Endometrial microvascular endothelial cells (primary cell): ENCODE data around the gene IP6K3. TPM values are rescaled to one million over a fixed set of nuclear protein-coding genes. Genes with fewer than 3 reads are reported as not detected.

Experiments
- in situ Hi-C: cut with HindIII; loops from 2 replicates; pipeline ENCODE4 v1.10.0; 2017; ENCODE audit warnings: low sequenced_read_pairs, low pct_unique_long_range_greater_than_20kb; ENCODE audit errors: inconsistent ontology term
- total RNA-seq: library from RNA; depleted of rRNA; stranded (reverse); fragments of >200 nt; gene quantifications from one replicate; pipeline ENCODE4 v1.2.3, GENCODE V29; 2015; ENCODE audit errors: inconsistent ontology term

Gene IP6K3
- total RNA-seq, 1 donor from 2014 or later = not detected

DNA sequence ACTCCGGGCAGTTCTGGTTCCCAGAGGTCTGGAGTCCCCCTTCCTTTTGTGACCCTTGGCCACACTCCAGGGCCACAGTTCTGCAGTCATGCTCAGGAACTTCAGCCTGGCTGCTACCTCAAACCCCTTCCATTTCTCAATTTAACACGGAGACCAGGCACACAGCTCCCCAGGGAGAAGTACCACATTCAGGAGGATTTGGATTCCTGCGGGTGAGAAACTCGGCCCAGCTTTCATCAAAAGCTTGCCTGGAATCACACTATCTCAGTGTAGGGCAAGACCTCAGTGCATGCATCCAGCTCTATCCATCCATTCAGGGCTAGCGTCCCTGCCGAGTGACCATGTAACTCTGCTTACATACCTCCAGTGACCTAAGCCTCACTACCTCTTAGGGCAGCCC is 16.8 kb upstream of the IP6K3 start:
- in situ Hi-C loops = no loop called here

DNA sequence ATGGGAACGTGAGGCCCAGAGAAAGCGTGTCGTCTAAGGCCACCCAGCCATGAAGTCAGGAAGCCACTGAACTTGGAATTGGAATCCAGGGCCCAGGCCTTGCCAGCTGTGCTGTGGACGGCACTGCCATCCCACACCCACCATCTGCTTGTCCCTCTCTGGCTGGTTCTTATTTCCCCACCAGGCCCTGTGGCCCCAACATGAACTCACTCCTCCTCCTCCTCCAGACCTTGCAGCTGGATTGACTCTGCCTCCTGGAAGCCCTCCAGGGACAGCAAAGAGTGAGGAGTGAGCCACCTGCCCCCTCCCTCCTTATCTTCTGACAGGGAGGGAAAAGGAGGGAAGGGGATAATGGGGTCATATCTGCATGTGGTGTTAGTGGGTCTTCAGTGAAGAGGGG is 16.0 kb upstream of the IP6K3 start:
- in situ Hi-C loops = no loop called here

DNA sequence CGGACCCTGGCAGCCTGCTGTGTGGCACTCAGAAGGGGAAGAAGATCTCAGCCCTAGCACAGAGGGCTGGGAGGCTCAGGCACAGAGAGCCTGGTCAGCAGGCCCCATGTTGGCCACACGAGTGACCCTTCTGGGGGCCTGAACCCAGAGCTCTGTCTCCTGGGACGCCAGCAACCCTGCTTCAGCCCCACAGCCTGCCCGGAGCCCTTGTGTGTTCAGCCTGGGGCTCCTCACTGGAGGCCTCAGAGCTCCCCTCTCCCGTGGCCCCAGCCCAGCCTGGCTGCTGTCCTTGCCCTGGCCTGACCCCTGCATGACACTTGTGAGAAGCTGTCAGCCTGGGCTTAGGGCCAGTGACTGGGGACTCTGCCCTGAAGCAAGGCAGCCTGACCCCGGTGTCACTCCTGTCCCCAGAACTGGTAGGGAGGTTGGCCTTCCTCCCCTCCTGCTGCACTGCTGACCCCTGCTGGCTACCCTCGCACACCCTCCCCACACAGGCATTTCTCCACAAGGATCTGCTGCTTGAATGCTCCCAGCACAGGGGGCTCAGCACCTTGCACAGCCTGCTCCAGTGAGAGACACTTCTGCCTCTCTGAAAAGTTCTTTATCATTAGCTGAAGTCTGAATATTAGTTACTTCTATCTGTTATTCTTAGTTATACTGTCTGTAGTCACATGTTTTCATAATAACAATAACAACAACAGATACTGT is 15.4 kb upstream of the IP6K3 start:
- in situ Hi-C loops = no loop called here

DNA sequence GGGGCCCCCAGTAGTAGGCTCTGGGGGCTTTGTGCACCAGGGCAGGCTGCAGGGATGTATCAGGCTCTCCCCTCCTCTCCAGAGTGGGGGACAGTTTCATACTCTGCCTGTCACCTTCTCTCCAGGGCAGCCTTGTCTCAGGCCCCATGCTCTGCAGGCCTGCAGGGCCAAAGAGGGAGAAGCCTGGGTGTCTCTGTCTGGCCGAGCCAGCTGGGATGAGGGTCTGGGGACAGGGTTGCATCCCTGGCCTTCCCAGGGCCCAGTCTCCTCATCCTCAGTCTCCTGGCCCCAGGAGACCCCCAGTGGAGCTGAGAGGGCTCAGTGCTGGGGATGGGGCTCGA is 14.8 kb upstream of the IP6K3 start:
- in situ Hi-C loops = no loop called here

DNA sequence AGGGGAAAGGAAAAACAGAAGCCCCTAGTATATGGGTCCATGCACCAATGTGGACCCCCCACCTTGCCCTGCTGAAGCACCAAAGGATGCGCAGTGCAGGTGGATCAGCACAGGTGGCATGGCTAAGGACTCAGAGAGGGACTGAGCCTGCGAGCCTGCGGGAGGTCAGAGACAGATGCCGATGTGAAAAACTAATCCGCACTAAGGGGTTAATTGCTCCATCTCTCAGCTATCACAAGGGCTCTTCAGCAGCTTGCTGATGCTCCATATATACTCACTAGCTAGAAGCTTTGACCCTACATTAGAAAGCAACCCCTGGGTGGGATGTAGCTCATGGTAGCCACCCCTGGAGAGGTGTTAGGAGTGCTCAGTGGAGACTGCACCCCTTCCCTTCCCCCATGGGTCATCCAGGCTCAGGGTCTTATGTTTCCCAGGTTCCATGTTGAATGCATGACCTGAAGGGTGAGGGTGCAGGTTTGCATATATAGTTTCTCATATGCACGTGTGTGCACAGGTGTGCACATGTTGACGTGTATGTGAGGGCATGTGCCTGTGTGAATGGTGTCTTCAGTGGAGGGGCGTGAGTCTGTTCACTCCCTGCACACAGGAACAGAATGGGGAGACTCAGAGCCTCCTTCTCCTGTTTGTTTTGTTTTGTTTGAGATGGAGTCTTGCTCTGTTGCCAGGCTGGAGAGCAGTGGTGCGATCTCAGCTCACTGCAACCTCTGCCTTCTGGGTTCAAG is 13.4 kb upstream of the IP6K3 start:
- in situ Hi-C loops = no loop called here

DNA sequence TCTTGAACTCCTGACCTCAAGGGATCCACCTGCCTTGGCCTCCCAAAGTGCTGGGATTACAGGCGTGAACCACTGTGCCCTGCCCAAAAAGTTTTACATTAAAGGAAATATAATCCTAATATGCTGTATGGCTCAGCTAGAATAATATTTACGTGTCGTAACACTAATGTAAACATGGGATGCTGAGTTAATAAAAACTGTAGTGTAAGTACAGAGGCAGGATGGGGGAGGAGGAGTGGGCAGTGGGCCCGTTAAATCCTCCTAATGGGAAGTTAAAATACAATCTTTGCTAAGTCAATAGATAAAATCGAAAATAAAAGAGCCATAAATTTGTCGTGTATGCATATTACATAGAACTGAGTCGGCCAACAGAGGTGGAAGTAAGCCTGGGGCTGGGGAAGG is 12.1 kb upstream of the IP6K3 start:
- in situ Hi-C loops = no loop called here

DNA sequence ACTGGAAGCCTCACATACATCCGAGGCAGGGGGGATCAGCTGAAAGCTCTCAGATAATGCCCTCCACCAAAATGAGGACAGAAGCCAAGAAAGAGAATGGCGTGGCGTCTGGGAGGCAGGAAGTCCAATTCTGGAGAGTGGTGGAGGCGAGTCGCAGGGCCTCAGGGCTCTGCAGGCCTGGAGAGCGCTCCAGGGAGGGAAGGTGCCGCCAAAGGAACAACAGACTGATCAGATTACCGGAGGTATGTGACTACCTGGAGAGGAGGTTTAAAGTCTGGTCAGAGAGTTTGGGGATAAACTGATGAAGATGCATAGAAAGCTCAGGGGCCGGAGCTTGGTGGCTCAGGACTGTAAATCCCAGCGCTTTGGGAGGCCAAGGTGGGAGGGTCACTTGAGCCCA is 11.2 kb upstream of the IP6K3 start:
- in situ Hi-C loops = no loop called here

DNA sequence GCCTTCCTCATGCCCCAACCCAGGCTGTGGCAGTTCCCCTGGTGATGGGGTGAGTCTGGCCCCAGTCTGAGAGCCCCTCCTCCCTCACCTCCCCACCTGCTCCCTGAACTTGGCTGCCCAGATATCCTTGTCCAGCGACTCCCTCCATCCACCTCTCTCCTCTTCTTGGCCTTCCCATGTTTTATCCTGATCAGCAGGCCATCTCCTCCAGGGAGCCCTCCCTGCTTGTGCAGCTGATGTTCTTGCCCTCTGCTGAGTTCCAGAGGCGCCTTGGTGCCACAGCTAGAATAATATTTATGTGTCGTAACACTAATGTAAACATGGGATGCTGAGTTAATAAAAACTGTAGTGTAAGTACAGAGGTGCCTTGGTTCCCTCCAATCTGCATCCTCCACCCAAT is 10.4 kb upstream of the IP6K3 start:
- in situ Hi-C loops = no loop called here

DNA sequence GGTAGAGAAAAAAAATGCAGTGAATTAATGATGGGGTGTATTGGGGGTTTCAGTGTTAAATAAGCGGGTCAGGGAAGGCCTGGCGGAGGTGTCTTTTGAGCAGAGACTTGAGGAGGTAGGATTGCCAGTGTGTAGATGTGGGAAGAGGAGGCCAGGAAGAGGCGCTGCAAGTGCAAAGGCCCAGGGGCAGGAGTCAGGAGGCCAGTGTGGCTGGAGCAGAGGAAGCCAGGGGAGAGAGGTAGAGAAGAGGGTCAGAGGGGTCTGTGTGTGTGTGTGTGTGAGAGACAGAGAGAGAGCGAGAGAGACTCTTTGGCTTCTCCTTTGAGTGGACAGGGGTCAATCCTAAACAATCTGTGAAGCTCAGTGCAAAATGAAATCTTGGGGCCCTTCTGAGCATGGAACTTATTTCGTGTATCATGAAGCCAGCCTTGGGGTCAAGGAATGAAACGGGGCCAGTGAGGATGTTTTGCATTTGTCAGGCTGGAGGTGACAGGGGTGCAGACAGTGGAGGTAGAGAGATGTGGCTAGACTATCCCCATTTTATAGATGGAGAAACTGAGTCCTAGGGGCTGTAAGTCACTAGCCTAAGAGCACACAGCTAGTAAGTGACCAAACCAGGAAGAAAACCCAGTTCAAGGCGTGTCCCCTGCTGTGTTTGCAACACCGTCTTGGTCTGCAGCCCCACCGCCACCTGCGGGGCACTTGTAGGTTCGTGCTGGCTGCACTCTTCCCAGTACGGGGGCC is 9.7 kb upstream of the IP6K3 start:
- in situ Hi-C loops = no loop called here

DNA sequence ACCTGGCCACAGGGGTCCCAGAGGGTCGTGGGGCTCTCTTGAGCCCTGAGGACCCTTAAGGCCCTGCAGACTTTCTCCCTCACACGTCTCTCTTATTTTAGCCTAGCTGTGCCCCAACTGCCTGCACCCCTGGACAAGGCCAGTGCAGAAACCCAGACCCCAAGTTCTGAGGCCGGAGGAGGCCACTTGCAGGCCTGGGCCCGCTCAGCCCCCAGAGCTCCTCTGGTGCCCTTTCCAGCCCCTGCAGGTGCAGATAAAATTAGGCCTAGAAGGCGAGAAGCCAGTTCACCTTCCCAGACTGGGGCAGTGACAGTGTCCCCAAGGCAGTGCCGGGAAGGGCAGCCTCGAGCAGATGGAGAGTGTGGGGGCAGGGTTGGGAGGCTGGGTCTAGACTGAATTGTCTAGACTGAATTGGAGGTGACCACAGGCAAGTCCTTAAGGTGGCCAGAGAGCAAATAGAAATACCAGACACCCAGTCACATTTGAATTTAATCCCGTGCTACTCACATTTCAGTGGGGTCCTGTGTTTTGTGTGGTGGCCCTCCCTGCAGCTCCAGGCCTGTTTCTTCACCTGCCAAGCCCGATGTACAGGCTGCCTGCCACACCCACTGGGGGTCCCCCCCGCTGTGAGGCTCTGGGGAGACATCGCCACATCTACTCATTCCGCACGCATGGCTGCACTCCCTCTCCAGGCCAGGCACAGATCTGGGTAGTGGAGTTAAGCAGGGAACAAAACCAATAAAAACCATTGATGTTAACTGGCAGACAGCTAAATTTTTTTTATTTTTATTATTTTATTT is 8.6 kb upstream of the IP6K3 start:
- in situ Hi-C loops = no loop called here

DNA sequence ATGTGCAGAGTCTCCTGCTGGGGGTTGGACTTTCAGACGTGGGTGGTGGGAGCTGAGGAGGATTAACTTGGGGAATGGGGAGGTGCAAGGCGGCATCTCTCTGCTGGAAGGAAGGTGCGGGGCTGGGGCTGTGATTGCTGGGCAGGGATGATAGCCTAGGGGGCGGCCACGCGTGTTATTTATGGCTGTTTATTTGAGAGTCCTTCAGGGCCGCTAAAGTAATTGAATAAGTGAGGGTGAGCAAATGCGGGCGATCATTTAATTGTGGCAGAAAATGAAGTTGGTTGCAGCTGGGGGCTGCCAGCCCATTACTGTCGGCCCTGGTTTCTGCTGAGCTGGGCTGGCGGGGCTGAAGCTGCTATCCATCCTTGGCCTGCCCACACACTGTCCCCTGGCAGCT is 7.5 kb upstream of the IP6K3 start:
- in situ Hi-C loops = no loop called here

DNA sequence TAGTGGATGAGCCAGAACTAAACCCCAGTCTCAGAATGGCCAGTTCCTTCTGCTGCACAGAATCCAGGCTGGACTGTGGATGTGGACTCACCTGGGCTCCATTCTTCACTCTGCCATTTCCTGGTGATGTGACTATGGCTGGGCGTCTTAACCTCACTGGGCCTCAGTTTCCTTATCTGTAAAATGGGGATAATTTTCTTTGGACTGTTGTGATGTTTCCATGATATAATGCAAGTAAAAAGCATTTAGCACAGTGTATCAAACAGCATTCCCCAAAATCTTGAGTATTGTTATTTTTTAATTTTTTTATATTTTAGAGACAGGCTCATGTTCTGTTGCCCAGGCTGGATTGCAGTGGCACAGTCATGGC is 5.9 kb upstream of the IP6K3 start:
- in situ Hi-C loops = no loop called here

DNA sequence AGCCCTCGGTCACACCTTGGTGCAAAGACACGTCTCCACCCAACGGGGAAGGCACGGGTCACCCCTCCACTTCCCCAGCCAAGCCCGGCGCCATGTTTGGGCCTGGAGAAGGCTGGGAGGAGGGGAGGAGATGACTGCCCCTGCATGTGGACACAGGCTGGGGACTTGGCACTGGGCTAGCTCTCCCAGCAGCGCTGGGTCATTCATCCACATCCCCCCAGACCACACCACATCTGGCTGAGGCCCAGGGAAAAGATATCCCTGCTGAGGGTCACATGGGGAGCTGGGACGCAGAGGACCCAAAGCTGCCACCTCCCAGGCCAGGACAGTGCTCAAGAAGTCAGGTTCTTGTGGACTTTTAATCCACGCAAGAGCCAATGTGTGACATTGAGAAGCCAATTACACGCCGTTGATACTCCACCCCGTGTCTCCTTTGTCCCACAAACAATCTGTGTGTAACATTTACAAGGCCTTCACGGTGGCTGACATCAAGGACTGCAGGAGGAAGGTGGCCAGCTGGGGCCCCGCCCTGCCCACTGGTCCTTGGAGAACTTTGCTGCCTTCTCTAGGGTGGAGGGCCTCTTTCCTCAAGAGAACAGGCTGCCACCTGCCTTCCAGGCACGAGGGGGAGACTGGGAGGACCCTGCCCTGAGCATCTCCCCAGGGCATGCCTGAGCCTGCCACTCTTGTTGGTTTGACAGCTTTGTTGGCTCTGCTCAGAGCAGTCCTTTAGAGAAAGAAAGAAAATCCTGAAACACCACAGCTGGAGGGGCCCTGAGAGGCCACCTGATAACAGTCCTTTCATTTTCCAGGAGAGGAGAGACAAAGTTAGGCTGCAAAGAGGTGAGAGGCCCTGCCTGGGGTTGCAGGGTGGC is 5.3 kb upstream of the IP6K3 start:
- in situ Hi-C loops = no loop called here

DNA sequence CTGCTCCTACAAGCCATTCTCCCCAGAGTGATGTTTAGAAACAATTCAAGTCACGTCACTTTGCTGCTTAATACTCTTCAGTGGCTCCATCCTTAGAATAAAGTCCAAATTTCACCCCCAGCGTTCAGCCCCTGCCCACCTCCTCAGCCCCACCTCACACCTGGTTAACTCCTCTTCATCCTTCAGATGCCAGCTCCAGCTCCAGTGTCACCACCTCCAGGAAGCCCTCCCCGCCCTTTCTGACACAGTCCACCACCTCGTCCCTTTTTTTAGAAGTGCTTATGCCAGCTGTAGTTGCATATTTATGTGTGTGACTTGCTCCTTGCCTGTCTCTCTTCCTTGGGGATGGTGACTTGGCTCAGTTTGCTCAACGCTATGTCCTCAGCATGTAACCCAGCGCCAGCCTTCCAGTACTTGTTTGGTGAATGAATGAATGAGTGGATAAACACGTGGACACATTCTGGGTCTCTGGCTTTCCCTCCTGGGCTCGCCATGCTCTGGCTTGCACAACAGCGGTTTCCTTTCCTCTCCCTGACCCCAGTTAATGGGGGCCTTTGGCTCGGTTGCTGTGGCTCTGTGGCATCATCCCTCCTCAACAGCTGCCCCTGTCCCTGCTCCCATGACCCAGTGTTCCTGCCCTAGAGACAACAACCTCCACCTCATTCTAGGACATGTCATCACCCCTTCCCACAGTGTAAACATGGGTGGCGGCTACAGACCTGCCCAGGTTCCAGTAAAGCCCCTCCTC is 3.7 kb upstream of the IP6K3 start:
- in situ Hi-C loops = no loop called here

DNA sequence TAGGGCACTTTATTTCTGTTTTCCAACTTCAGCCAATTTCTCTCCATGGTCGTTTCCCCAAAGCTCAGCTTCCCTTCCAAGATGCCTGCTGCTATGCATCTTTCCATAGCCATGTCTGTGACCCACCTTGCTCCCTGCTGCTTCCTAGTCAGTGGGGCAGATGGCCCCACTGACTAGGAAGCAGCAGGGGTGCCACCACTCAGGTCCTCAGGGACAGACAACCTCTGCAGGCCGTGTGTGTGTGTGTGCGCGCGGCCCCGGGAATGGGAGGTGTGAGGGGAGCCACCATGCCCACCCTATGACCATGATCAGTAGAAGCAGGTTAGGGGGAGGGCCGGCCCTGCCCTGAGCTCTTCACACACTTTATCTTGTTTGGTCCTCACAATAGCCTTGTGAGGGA is 2.7 kb upstream of the IP6K3 start:
- in situ Hi-C loops = no loop called here

DNA sequence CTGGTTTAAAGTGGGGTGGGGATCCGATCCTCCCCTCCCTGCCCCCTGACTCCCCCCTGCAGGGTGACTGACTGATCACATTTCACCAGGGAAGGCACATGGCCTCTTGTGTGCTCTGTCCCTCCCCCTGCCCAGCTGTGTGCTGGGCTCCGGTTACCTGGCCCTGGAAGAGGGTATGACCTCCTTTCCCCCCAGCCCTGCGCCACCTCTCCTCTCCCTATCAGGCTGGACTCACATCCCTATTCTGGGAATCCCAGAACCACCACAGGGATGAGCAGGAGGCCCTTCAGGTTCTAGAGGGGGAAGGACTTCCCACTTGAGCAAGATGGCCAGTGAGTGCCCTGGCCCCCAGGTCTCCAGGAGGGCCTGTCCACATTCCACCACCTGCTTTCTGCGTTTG is 2.1 kb upstream of the IP6K3 start:
- in situ Hi-C loops = no loop called here

DNA sequence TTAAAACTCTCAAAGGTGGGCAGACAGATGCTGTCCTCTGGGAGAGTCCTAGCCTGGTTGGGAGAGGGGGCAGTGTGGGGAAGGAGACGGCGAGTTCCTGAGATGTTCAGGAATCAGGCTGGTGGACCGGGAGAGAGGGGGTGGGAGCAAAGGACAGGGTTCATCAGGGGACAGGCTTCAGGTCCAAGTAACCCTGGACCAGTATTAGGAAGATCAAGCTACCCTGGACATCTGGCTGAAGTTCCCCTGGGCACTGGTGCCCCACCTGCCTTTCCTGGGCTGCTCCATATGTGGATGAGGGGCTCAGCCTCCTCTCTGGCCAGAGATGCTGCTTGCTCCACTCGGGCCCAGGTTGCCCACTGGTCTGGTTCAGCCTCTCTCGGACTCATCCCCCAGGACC is 1.1 kb upstream of the IP6K3 start:
- in situ Hi-C loops = no loop called here

DNA sequence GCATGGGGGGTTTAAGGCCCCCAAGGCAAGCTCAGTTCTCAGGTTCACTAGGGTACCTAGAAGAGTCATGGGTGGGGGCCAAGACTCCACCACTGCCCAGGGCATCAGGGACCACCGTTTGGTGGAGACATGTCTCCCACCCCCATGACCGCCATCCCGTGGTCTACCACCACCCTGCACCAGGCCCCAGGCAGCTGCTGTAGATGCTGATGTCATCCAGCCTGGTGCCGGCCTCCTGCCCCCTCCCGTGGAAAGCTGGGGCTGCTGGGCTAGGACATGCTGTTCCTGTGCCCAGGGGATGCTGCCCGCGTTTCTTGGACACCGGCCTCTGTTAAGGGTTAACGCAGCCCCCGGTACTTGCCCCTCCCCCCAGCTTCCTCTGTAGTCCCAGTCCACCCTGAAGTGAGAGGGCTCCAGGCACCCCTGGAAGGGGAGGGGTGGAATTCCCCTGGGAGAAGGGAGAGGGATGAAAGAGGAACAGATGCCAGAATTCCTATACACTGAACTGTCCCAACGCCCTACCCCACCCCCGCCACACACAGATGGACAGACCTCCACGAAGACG is 587 bp downstream of the IP6K3 start:
- in situ Hi-C loops = no loop called here
